Measurements from ENCODE around the gene CSRNP3. TPM values are rescaled to one million over a fixed set of nuclear protein-coding genes. Genes with fewer than 3 reads are reported as not detected.

Gene CSRNP3
- total and polyA plus RNA-seq, 10 of the 15 experiments (the other 5 are each of a cell fraction or from before 2014, with no cell fraction given) = 0.03 to 5.2 (median 0.11) TPM; not detected in 1

DNA sequence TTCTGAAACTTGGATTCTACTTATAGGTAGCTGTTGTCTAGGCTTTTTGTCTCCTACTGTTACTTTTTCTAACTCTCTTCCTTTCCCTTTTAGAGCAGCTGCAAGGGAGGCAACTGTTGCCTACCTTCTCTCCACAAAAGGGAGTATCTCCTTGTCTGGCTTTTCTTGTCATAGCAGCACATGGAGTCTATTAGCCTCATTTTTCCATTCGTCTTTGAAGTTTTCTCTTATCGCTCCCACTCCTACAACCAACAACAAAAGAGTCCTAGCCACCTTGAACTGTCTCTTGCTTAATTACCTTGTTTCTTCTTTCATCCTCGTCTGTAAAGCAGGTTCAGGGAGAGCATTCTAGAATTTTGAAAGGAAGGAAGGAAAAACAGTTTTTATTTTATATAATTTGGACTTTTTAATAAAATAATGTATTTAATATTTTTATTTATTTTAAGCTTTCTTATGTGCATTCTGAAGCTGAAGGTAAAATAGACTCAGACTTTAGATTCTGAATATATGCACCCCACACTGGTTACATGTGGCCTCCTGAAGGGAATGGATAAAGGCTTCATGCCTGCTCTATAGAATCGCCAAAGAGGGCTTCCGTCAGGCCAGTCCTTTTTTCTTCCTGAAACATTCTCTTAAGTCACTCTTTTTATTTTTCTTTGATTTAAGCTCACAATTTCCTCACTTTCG lies 154.4 kb downstream of the CSRNP3 start:
- no peak overlapping the region for H3K9ac ChIP-seq (ENCODE audit: control insufficient read depth, insufficient read depth, low read length)
- no peak for DNase-seq (ENCODE audit: low read depth, low spot score)
- no peak overlapping the region for H3K4me3 ChIP-seq
- CTCF ChIA-PET = interaction anchor here (0.8 to 2.2 kb wide), 5 partner anchors 18 to 103 kb away, joined by 3 to 9 read pairs (median 3); no protein-coding TSS in a partner anchor
- H2AFZ ChIP-seq (ENCODE audit: control insufficient read depth, low read depth, low read length) = no peak overlapping the region
- H4K20me1 ChIP-seq (ENCODE audit: control insufficient read depth, insufficient read depth) = no peaks in the 10 kb centered on the region
- no peak for ATAC-seq
- in situ Hi-C loops (cut with MboI) = no loop called here
- intact Hi-C loops (cut with micrococcal nuclease; ENCODE audit: unreplicated experiment) = no loop called here
- no peaks in the 10 kb centered on the region for H3K9me3 ChIP-seq (replicated peaks; ENCODE audit: control insufficient read depth, insufficient read depth, low read length)
- no peaks in the 10 kb centered on the region for H3K36me3 ChIP-seq (ENCODE audit: control insufficient read depth in 2 of 2, insufficient read depth in 2 of 2, low read length in 1 of 2)
- no peak for TF ChIP-seq RB1 (IDR thresholded peaks at IDR 0.05; ENCODE audit: borderline replicate concordance)
- no peak for TF ChIP-seq RFX5 (IDR thresholded peaks at IDR 0.05; ENCODE audit: low read depth, low read length)
- no peak for TF ChIP-seq RAD21 (IDR thresholded peaks at IDR 0.05; ENCODE audit: insufficient read depth, low read depth, low read length)
- TF ChIP-seq ZZZ3 (IDR thresholded peaks at IDR 0.05; ENCODE audit: control insufficient read depth, insufficient read length, low read depth) = no peak
- TF ChIP-seq SMARCA5 (IDR thresholded peaks at IDR 0.05) = no peak
- TF ChIP-seq EZH2 (IDR thresholded peaks at IDR 0.05; ENCODE audit: borderline replicate concordance, control insufficient read depth, low read depth, low read length) = no peak
- TF ChIP-seq, protein P1, sequence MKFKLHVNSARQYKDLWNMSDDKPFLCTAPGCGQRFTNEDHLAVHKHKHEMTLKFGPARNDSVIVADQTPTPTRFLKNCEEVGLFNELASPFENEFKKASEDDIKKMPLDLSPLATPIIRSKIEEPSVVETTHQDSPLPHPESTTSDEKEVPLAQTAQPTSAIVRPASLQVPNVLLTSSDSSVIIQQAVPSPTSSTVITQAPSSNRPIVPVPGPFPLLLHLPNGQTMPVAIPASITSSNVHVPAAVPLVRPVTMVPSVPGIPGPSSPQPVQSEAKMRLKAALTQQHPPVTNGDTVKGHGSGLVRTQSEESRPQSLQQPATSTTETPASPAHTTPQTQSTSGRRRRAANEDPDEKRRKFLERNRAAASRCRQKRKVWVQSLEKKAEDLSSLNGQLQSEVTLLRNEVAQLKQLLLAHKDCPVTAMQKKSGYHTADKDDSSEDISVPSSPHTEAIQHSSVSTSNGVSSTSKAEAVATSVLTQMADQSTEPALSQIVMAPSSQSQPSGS (IDR thresholded peaks at IDR 0.05; ENCODE audit: low read length) = no peak
- TF ChIP-seq, protein P2, sequence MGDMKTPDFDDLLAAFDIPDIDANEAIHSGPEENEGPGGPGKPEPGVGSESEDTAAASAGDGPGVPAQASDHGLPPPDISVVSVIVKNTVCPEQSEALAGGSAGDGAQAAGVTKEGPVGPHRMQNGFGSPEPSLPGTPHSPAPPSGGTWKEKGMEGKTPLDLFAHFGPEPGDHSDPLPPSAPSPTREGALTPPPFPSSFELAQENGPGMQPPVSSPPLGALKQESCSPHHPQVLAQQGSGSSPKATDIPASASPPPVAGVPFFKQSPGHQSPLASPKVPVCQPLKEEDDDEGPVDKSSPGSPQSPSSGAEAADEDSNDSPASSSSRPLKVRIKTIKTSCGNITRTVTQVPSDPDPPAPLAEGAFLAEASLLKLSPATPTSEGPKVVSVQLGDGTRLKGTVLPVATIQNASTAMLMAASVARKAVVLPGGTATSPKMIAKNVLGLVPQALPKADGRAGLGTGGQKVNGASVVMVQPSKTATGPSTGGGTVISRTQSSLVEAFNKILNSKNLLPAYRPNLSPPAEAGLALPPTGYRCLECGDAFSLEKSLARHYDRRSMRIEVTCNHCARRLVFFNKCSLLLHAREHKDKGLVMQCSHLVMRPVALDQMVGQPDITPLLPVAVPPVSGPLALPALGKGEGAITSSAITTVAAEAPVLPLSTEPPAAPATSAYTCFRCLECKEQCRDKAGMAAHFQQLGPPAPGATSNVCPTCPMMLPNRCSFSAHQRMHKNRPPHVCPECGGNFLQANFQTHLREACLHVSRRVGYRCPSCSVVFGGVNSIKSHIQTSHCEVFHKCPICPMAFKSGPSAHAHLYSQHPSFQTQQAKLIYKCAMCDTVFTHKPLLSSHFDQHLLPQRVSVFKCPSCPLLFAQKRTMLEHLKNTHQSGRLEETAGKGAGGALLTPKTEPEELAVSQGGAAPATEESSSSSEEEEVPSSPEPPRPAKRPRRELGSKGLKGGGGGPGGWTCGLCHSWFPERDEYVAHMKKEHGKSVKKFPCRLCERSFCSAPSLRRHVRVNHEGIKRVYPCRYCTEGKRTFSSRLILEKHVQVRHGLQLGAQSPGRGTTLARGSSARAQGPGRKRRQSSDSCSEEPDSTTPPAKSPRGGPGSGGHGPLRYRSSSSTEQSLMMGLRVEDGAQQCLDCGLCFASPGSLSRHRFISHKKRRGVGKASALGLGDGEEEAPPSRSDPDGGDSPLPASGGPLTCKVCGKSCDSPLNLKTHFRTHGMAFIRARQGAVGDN (IDR thresholded peaks at IDR 0.05) = no peak
- POLR2A ChIA-PET = interaction anchor here (0.8 to 1.2 kb wide), 4 partner anchors 9 to 25 kb away, joined by 3 read pairs; no protein-coding TSS in a partner anchor
- H3K4me2 ChIP-seq (ENCODE audit: control insufficient read depth, insufficient read depth) = no peak overlapping the region
- FAIRE-seq = no peak
- no peak overlapping the region for H3K27ac ChIP-seq (ENCODE audit: control insufficient read depth, insufficient read depth)
- SMC1A ChIA-PET (ENCODE audit: uncharacterized antibody, unreplicated experiment) = interaction anchor here (0.9 to 9.0 kb wide), 18 partner anchors 10 to 64 kb away, joined by 3 to 61 read pairs (median 5); no protein-coding TSS in a partner anchor
- H3K27me3 ChIP-seq (replicated peaks in 1 of 2; ENCODE audit: control insufficient read depth in 2 of 2, insufficient read depth in 2 of 2, low read length in 1 of 2) = no peaks in the 10 kb centered on the region
- WGBS (ENCODE audit: insufficient coverage, insufficient replicate concordance, low lambda C conversion rate, missing lambda C conversion rate) = 58% methylated on average over 6 of the region's 6 CpGs
- H3K79me2 ChIP-seq (ENCODE audit: control insufficient read depth, insufficient read depth, low read length) = no peaks in the 10 kb centered on the region
- BruUV-seq (replicated peaks) = no TSS peak
- RAD21 ChIA-PET (ENCODE audit: unreplicated experiment) = interaction anchor here (1.0 to 1.6 kb wide), 4 partner anchors 13 to 188 kb away, joined by 3 to 5 read pairs (median 4); no protein-coding TSS in a partner anchor
- H3K4me1 ChIP-seq (ENCODE audit: control insufficient read depth, insufficient read depth, low read length) = no peaks in the 10 kb centered on the region

Data from GM12878 (cell line).